Measurements from ENCODE around the gene NFIA.
"Not testable (repeated sequence)": the region's sequence is repeated elsewhere in the genome, so short reads cannot be mapped to it uniquely, and the experiment has no call there.

NFIA gene

GRCh38 chr1:61061601-61062000 lies 20.8 kb upstream of the NFIA start:
- DNase-seq, result not testable (repeated sequence)

DNA sequence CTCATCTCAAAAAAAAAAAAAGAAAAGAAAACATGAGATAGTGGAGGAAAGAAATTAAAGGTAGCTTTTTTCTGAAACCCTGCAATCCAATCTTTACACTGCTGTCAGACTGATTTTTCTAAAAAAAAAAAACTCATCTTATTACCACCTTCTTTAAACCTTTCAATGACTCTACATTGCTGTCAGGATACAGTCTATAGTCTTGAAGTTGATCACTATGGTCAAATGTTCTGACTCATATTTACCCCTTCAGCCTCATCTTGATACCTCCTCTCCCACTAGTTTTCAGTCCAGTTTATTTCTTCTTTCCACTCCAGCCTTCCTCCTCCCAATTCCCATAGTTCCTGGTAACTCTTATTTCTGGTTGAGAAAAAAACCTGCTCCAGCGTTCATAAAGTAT lies 17.7 kb upstream of the NFIA start:
- DNase-seq, result no peak

- no peak for DNase-seq
These were observed 14.8 kb upstream of the NFIA start for GRCh38 chr1:61067446-61068019.

- no peak for DNase-seq
These were observed 12.3 kb upstream of the NFIA start for GRCh38 chr1:61070054-61070453.

GRCh38 chr1:61071205-61072130 lies 10.9 kb upstream of the NFIA start:
- DNase-seq, result no peak

DNA sequence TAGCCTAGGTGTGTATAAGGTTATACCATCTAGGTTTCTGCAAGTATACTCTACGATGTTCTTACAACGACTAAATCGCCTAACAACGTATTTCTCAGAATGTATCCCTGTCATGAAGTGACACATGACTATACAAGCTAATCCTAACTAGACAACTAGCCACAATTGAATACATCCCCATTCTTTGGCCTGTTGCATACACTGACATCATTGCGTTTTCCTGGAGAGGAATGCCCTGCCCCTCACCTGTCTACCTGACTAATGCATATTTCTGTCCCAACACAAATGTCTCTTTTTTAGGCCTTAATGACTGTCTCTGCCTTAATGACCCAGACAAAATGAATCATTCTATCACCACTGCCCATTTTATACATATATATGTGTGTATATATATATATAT lies 8.5 kb upstream of the NFIA start:
- no peak for DNase-seq

DNA sequence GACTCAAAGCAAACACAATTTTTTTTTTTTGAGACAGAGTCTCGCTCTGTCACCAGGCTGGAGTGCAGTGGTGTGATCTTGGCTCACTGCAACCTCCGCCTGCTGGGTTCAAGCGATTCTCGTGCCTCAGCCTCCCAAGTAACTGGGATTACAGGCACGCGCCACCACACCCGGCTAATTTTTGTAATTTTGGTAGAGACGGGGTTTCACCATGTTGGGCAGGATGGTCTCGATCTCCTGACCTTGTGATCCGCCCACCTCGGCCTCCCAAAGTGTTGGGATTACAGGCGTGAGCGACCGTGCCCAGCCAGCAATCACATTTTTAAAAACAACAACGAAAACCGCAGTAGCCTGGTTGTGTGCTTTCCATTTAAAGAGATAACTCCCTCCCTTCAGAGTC lies 6.5 kb upstream of the NFIA start:
- not testable (repeated sequence) for DNase-seq

GRCh38 chr1:61076728-61077675 lies 5.4 kb upstream of the NFIA start:
- DNase-seq, result peak; percentile 88

DNA sequence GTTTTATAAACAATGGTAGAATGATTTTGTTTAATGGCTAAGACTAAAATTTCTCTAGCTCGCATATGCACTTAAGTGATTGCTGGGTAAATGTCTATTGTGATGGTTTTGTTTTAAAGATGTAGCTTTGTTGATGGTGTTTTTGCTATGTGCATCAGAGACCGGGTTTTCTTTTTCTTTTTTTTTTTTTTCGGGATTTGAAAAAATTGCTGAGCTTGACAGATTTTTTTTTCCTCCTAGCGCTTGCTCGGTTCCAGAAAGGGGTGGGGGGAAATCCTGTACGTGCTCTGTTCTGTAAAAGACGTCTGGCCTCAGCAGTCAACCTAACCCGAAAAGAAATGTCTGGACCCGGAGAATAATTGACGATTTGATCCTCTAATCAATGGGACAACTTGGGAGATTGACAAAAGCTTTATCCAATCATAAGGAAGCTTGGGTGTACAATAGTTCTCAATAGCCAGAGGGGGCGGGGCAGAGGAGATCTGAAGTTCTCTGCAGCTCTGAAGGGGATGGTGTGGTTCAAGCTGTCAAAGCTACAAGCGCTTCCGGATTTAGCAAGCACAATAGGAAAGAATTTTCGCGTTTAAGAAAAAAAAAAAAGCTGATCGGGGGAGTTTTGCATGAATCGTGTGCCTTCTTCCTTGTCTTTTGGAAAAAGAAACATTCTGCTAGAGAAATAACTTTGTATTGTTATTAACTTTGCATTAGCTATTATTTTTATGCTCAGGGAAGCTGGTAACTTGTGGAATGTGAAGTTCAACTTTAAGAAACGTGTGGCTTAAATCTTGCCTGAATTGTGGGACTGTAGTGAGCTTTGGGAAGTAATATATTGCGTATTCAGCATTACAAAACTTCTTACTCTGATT lies 4.5 kb upstream of the NFIA start:
- DNase-seq, result peak; percentile 98

DNA sequence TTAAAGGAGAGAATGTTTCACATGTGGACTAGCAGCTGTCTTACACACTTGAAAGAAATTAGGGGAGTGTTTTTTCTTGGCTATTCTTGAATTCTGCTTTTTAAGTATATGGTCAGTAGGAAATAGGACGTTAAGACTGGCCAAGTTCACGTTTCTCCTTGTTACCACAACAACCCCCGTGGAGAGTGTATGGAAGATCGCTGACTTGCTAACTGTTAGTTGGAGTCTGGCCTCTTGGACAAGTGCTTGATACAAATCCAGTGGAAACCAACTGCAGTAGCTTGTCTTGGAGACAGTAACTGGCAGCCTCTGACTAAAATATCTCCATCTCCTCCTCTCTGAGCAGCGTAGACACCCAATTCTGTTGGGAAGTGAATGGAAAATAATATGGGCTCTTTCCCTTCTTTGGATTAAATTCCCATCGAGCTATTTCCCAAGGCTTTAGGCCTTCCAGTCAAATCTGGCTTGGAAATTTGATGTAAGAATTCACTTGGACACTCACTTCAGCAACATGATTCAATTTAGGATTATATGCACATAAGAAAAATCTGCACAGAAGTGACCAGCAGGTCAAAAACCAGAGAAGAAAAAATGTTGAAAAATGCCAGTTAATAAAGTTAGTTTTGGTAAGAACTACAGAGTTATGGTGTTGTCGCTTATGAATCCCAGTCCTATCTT lies 3.6 kb upstream of the NFIA start:
- DNase-seq, result no peak

GRCh38 chr1:61079296-61079897 lies 3.0 kb upstream of the NFIA start:
- peak; percentile 83 for DNase-seq

GRCh38 chr1:61079898-61080336 lies 2.4 kb upstream of the NFIA start:
- peak; percentile 45 for DNase-seq

DNA sequence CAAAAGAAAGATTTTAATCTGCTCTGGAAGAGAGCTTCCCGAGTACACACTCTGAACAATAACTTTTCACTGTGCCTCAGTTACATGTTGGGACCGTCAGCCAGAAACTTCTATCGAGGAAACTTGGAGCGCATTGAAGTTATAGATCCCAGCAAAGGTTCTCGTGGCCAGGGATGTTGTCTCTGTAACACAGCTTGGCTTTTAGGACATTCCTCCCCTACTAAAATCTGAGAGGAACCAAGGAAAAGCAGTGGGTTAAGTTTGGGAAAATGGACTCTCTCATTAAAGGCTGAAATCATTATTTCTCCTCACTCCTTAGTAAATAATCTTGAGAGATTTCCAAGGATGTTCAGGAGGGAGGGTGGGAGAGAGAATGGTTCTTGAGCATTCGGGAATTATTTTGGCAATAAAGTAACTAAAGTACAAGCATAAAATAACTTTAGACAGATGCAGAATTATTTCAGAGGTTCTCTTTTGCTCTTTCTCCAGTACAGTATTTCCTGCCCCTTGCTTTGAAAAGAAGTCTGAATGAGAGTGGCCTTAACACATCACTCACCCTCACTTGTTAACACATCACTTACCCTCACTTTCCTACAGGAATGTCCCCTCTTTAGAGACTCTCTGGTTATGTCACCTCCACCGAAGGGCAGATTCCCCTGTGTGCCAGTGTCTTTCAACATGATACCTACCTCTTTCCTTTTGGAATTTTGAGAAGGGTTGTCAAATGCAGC lies 1.8 kb upstream of the NFIA start:
- no peak for DNase-seq

- no peak for DNase-seq
These were observed 1.1 kb upstream of the NFIA start for GRCh38 chr1:61081144-61081685.

GRCh38 chr1:61081686-61082310 lies 563 bp upstream of the NFIA start:
- DNase-seq, result peak; percentile 43

GRCh38 chr1:61083013-61083806 lies 849 bp downstream of the NFIA start:
- no peak for DNase-seq

DNA sequence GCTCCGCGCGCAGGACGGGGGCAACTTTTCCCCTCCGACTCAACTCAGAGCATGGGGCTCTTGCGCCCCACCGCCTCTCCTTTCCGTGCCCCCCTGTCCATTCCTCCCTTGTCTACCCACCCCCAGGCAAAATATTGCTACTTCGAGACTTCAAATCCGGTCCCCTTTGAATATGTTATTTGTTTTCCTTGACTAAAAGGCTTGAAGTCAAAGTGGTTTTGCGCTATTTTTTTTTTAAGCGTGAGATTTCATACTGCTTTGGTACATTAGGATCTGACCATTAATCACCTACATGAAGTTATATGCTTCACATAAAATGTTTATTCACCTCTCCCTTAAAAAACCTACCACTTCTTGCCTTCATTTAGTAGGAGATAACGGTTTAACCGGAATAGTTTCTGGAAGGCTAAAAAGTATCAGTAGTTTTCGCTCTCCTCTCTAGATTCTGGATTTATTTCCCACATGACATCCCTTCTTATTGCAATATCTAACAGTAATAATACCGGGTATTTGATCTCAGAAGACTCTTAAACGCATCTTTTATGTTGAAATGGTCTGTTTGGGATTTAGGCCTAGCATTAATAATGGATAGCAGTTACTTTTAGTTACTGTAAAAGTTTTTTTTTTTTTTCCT lies 1.6 kb downstream of the NFIA start:
- no peak for DNase-seq

GRCh38 chr1:61084491-61085031 lies 2.2 kb downstream of the NFIA start:
- no peak for DNase-seq

All from NCI-H2227 treated with DMSO at 0.1 percent for 48 hours (cell line).